ENCODE data around the gene SPRR5. TPM values are rescaled to one million over a fixed set of nuclear protein-coding genes. Genes with fewer than 3 reads are reported as not detected.

Gene SPRR5
- total RNA-seq, 1 experiment from 2014 or later, result not detected

DNA sequence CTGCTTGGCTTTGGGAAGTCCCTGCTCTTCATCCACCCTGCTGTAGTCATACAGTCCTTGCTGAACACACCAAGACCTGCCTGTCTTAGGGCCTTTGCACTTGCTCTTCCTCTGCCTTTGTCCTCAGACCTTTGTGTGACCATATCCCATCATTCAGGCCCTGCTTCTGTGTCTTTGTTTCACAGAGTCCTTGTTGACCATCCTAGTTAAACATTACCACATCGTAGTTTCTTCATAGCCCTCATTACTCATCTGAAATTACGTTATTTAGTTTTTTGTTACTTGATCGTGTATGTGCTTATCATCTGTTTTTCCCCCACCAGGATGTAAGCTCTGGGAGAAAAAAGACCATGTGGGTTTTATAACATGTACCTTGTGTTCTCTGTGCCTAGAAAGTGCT lies 18.3 kb upstream of the SPRR5 start:
- intact Hi-C loops (cut with micrococcal nuclease; ENCODE audit: unreplicated experiment), result no loop called here
- no peaks in the 10 kb centered on the region for H3K36me3 ChIP-seq (ENCODE audit: low read depth)
- ChIA-PET CTCF (no interaction called here), POLR2A (ENCODE audit: unreplicated experiment) (no interaction called here)
- no peak overlapping the region for H3K27ac ChIP-seq
- H3K4me3 ChIP-seq, result no peak overlapping the region
- H3K9me2 ChIP-seq (ENCODE audit: insufficient read depth), result no peaks in the 10 kb centered on the region
- peak in 1 of 2 experiments; percentile 54 for DNase-seq
- no peaks in the 10 kb centered on the region for H4K20me1 ChIP-seq (ENCODE audit: insufficient read depth)
- H3K4me2 ChIP-seq, result no peak overlapping the region
- TF ChIP-seq, protein P1, sequence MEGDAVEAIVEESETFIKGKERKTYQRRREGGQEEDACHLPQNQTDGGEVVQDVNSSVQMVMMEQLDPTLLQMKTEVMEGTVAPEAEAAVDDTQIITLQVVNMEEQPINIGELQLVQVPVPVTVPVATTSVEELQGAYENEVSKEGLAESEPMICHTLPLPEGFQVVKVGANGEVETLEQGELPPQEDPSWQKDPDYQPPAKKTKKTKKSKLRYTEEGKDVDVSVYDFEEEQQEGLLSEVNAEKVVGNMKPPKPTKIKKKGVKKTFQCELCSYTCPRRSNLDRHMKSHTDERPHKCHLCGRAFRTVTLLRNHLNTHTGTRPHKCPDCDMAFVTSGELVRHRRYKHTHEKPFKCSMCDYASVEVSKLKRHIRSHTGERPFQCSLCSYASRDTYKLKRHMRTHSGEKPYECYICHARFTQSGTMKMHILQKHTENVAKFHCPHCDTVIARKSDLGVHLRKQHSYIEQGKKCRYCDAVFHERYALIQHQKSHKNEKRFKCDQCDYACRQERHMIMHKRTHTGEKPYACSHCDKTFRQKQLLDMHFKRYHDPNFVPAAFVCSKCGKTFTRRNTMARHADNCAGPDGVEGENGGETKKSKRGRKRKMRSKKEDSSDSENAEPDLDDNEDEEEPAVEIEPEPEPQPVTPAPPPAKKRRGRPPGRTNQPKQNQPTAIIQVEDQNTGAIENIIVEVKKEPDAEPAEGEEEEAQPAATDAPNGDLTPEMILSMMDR (conservative IDR thresholded peaks at IDR 0.05), result no peak
- no peak for TF ChIP-seq EZH2 (IDR thresholded peaks at IDR 0.05; ENCODE audit: low read depth)
- no peaks in the 10 kb centered on the region for H3K79me2 ChIP-seq (ENCODE audit: low read depth)
- no peak overlapping the region for H2AFZ ChIP-seq
- peaks cover 5% of the 10 kb centered on the region for H3K4me1 ChIP-seq (replicated peaks; ENCODE audit: insufficient read depth)
- no TSS peak for BruUV-seq (replicated peaks)
- H3K9me3 ChIP-seq (ENCODE audit: insufficient read depth, low read depth), result 0 out of 2 replicates have a peak, but pooled peaks cover 7% of the 10 kb centered on the region
- H3K27me3 ChIP-seq (ENCODE audit: insufficient read depth, low read depth), result no peaks in the 10 kb centered on the region
- 0 out of 2 replicates have a peak, but pooled peaks cover 6% of the 10 kb centered on the region for H3F3A ChIP-seq (ENCODE audit: insufficient read depth, low read depth)

DNA sequence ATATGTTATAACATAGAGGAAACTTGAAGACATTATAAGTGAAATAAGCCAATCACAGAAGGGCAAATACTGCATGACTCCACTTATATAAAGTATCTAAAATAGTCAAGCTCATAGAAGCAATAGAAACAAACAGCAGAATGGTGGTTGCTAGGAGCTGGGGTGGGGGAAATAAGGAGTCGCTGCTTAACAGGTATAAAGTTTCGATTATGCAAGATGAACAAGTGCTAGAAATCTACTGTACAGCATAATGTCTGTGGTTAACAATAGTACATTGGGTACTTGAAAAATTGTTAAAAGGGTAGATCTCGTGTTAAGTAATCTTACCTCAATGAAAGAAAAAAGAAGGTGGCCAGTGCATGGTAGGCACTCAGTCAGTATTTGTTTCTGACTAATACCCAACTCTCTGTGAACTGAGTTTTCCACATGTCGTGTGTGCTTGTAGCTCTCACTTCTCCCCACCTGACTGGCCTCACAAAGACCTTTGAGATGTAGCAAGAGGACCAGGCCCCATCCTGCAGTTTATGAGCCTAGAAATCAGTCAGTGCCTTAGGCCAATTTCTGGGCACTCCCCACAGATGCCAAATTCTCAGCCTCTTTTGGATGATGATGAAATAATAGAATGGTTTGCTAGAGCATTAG lies 14.7 kb upstream of the SPRR5 start:
- Histone ChIP-seq H3K79me2 (ENCODE audit: low read depth) (no peaks in the 10 kb centered on the region), H3K4me3 (no peak overlapping the region), H3K36me3 (ENCODE audit: low read depth) (no peaks in the 10 kb centered on the region), H3F3A (ENCODE audit: insufficient read depth, low read depth) (0 out of 2 replicates have a peak, but pooled peaks cover 6% of the 10 kb centered on the region), H3K27me3 (ENCODE audit: insufficient read depth, low read depth) (no peaks in the 10 kb centered on the region), H4K20me1 (ENCODE audit: insufficient read depth) (no peaks in the 10 kb centered on the region), H3K9me2 (ENCODE audit: insufficient read depth) (no peaks in the 10 kb centered on the region), H3K9me3 (ENCODE audit: insufficient read depth, low read depth) (no peaks in the 10 kb centered on the region), H3K4me1 (replicated peaks; ENCODE audit: insufficient read depth) (peaks cover 5% of the 10 kb centered on the region), H3K27ac (peak overlapping the region; percentile 43; the same call in 1 of the 2 replicates), H2AFZ (no peak overlapping the region), H3K4me2 (no peak overlapping the region)
- ChIA-PET CTCF (no interaction called here), POLR2A (ENCODE audit: unreplicated experiment) (no interaction called here)
- BruUV-seq (replicated peaks), result no TSS peak
- no peak for TF ChIP-seq EZH2 (IDR thresholded peaks at IDR 0.05; ENCODE audit: low read depth)
- intact Hi-C loops (cut with micrococcal nuclease; ENCODE audit: unreplicated experiment), result no loop called here
- DNase-seq, result peak in 1 of 2 experiments; percentile 63

DNA sequence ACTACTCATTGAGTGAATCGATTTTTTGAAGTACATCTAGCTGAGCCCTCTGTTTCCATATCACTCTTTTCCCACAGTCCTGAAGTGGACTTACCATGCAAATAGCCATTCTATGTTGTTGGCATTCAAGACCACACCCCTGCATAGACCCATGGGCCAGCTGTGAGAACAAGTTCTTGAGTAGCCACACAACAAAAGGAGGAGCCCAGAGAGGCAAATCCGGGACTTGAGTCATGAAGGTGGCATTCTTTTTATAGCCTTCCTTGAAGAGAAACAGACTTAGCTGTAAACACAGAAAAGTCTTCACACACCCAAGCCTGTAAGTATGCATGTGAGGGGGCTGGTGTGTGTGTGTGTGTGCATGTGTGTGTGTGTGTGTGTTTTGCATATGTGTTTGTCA lies 13.8 kb upstream of the SPRR5 start:
- DNase-seq, result peak in 1 of 2 experiments; percentile 72
- H3K27me3 ChIP-seq (ENCODE audit: insufficient read depth, low read depth), result no peaks in the 10 kb centered on the region
- intact Hi-C loops (cut with micrococcal nuclease; ENCODE audit: unreplicated experiment), result no loop called here
- H3K9me2 ChIP-seq (ENCODE audit: insufficient read depth), result no peaks in the 10 kb centered on the region
- TF ChIP-seq EZH2 (IDR thresholded peaks at IDR 0.05; ENCODE audit: low read depth), result no peak
- TF ChIP-seq, protein P1 (conservative IDR thresholded peaks at IDR 0.05), result no peak
- no peaks in the 10 kb centered on the region for H3K36me3 ChIP-seq (ENCODE audit: low read depth)
- H3K4me2 ChIP-seq, result no peak overlapping the region
- no peak overlapping the region for H3K27ac ChIP-seq
- H3K4me1 ChIP-seq (replicated peaks; ENCODE audit: insufficient read depth), result peaks cover 5% of the 10 kb centered on the region
- no TSS peak for BruUV-seq (replicated peaks)
- no peak overlapping the region for H3K4me3 ChIP-seq
- no peaks in the 10 kb centered on the region for H3K9me3 ChIP-seq (ENCODE audit: insufficient read depth, low read depth)
- no peaks in the 10 kb centered on the region for H3K79me2 ChIP-seq (ENCODE audit: low read depth)
- H2AFZ ChIP-seq, result no peak overlapping the region
- ChIA-PET POLR2A (ENCODE audit: unreplicated experiment) (no interaction called here), CTCF (no interaction called here)
- H3F3A ChIP-seq (ENCODE audit: insufficient read depth, low read depth), result 0 out of 2 replicates have a peak, but pooled peaks cover 6% of the 10 kb centered on the region
- no peaks in the 10 kb centered on the region for H4K20me1 ChIP-seq (ENCODE audit: insufficient read depth)

DNA sequence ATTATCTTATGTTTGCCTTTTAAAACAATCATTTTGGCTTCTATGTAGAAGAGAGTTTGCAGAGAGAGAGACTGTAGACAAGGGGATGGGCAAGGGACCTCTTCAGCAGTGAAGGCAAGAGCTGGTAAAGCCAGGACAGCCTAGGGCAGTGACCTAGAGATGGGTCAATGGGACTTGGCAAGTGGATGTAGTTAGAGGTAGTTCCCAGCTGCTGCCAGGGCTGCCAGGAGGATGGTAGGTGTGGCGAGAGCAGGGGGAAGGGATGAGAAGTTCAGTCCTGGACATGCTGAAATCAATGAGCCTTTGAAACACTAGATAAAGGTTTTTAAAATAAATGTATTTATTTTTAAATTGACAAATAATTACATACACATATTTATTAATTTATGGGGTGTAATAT lies 6.4 kb upstream of the SPRR5 start:
- H3F3A ChIP-seq (ENCODE audit: insufficient read depth, low read depth), result no peaks in the 10 kb centered on the region
- H3K4me2 ChIP-seq, result no peak overlapping the region
- H3K79me2 ChIP-seq (ENCODE audit: low read depth), result no peaks in the 10 kb centered on the region
- no peaks in the 10 kb centered on the region for H4K20me1 ChIP-seq (ENCODE audit: insufficient read depth)
- BruUV-seq (replicated peaks), result no TSS peak
- no peak overlapping the region for H3K27ac ChIP-seq
- H3K9me3 ChIP-seq (ENCODE audit: insufficient read depth, low read depth), result no peaks in the 10 kb centered on the region
- intact Hi-C loops (cut with micrococcal nuclease; ENCODE audit: unreplicated experiment), result no loop called here
- no peaks in the 10 kb centered on the region for H3K9me2 ChIP-seq (ENCODE audit: insufficient read depth)
- H3K4me1 ChIP-seq (replicated peaks; ENCODE audit: insufficient read depth), result no peaks in the 10 kb centered on the region
- no peak for DNase-seq
- POLR2A ChIA-PET (ENCODE audit: unreplicated experiment), result no interaction called here
- CTCF ChIA-PET, result no interaction called here
- no peak overlapping the region for H2AFZ ChIP-seq
- no peaks in the 10 kb centered on the region for H3K36me3 ChIP-seq (ENCODE audit: low read depth)
- H3K4me3 ChIP-seq, result no peak overlapping the region
- TF ChIP-seq, protein P1 (conservative IDR thresholded peaks at IDR 0.05), result no peak
- TF ChIP-seq EZH2 (IDR thresholded peaks at IDR 0.05; ENCODE audit: low read depth), result no peak
- H3K27me3 ChIP-seq (ENCODE audit: insufficient read depth, low read depth), result no peaks in the 10 kb centered on the region
